Body of pancreas (tissue), 4 donors: ENCODE results near the gene TRAIP. TPM values are rescaled to one million over a fixed set of nuclear protein-coding genes. Genes with fewer than 3 reads are reported as not detected.

Source experiments
- ATAC-seq: fragments of 150-250 bp; one replicate; pipeline ENCODE4 v1.9.1; 2016
- DNase-seq, 4 donors: peaks; one replicate each; pipeline ENCODE4 v3.0.0-alpha.2; 2019
- H3K27ac ChIP-seq, 4 donors: fragments of 200-600 bp; sonication (generic); 1 replicate in 3 of 4; 2 replicates in 1 of 4; pipeline versions ENCODE4 v1.5.1 to v1.6.1; 2016 to 2019; ENCODE audit warnings: mild to moderate bottlenecking in 1 of 4, mixed read lengths in 1 of 4, moderate library complexity in 1 of 4
- H3K27me3 ChIP-seq, 2 donors: fragments of 200-600 bp; sonication (generic); one replicate each; pipeline ENCODE4 v1.6.0; 2016; ENCODE audit warnings: mild to moderate bottlenecking in 1 of 2
- H3K36me3 ChIP-seq, 2 donors: fragments of 200-600 bp; sonication (generic); replicated peaks in 1 of 2; 2 replicates each; pipeline ENCODE4 v1.5.1; 2016; ENCODE audit warnings: low read depth in 2 of 2; ENCODE audit not compliant: insufficient read depth in 1 of 2
- H3K4me1 ChIP-seq: fragments of 200-600 bp; sonication (generic); one replicate; pipeline ENCODE4 v1.6.0; 2016
- H3K4me3 ChIP-seq, 2 donors: fragments of 200-600 bp; sonication (generic); 1 replicate in 1 of 2; 2 replicates in 1 of 2; pipeline ENCODE4 v1.5.1; 2016 to 2019
- H3K9me3 ChIP-seq, 3 donors: fragments of 200-600 bp; sonication (generic); 1 replicate in 2 of 3; 2 replicates in 1 of 3; pipeline ENCODE4 v1.5.1; 2016
- POLR2A ChIP-seq, 3 donors: fragments of 450-650 bp; IDR thresholded peaks; one replicate each; pipeline ENCODE4 v1.6.1; 2016; ENCODE audit warnings: antibody characterized with exemption in 3 of 3, mild to moderate bottlenecking in 2 of 3
- WGBS, 2 donors: methylation state at CpG; one replicate each; pipeline ENCODE4 v1.1.5; 2017; 5-methylcytosine and 5-hydroxymethylcytosine counted together
- intact Hi-C: fragments of 100-400 bp; cut with DNase I; formaldehyde crosslinking; loops from one replicate; pipeline ENCODE4 v1.15.1; 2023
- total RNA-seq, 2 donors: library from RNA; depleted of rRNA; stranded (reverse); fragments of >200 nt; gene quantifications; one replicate each; pipeline ENCODE4 v1.1.0, GENCODE V29; 2016
- TF ChIP-seq, protein P1 (sequence below), 7 experiments: fragments of 450-650 bp in 4 of 7; fragments of 200-600 bp in 3 of 7; sonication (generic) in 3 of 7; IDR thresholded peaks; one replicate each; pipeline ENCODE4 v1.5.1; 2016 to 2019; ENCODE audit warnings: antibody characterized with exemption in 7 of 7

Gene TRAIP
- total RNA-seq, 2 donors from 2014 or later = 1.8 to 3.6 TPM

DNA sequence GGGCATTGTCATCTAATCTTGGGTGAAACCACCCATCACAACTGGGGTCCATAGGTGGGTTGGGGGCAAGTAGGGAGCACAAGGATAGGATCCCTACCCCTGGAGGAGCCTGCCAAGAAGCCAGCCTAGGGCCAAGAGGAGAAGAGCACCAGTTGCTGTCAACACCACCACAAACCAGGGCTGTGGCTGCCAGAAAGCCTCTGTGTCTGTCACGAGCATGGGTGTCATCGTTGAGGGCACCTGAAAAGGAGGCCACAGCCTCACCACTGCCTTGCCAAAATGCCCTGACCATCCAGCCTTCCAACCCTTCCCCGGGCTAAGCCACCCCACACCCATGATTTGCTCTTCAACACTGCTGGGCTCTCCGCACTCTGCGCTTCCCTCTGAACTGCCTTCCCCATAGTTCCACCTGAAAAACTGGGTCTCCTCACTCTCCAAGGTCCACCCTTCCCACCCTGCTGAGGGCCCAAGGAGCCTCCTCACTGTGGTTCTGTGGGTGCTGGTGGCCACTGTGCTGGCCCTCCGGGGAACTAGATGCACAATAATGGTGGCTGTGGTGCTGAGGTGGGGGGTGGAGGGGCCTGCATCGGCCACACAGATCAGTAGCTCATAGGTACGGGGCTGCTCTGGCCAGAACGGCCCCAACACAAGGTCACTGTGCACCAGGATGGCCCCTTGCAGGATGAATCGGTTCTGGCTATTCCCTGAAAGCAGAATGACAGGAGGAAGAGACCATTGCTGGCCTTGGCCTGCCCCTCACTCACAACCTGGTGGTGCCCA, 63.8 kb downstream of the TRAIP start:
- DNase-seq = no peak

DNA sequence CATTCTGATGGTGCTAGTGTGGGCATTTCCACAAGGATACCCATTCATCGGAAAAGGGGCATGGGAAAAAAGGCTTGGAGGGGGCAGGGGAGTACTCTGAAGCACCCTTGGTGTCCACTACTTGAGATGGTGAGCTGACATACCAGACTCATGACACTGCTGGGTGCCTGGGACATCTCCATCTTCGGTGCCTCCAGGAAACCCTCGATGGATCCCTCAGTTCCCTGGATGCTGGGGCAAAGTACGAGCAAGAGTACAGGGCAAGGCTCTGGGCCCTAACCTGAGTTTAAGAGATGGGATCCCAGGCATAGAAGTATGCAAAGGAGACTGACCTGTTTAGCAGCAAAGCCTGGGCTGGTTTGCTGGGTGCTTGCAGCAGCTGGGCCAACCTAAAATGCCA, 64.8 kb downstream of the TRAIP start:
- Histone ChIP-seq H3K36me3 (no peaks in the 10 kb centered on the region), H3K4me1 (peaks cover 8% of the 10 kb centered on the region), H3K27ac (no peak overlapping the region), H3K4me3 (no peak overlapping the region), H3K9me3 (no peaks in the 10 kb centered on the region), H3K27me3 (no peaks in the 10 kb centered on the region)
- intact Hi-C loops = no loop called here
- no peak for DNase-seq
- 77 to 83% methylated on average over 4 of the region's 4 CpGs for WGBS, 2 donors
- ATAC-seq = no peak
- TF ChIP-seq, protein P1, sequence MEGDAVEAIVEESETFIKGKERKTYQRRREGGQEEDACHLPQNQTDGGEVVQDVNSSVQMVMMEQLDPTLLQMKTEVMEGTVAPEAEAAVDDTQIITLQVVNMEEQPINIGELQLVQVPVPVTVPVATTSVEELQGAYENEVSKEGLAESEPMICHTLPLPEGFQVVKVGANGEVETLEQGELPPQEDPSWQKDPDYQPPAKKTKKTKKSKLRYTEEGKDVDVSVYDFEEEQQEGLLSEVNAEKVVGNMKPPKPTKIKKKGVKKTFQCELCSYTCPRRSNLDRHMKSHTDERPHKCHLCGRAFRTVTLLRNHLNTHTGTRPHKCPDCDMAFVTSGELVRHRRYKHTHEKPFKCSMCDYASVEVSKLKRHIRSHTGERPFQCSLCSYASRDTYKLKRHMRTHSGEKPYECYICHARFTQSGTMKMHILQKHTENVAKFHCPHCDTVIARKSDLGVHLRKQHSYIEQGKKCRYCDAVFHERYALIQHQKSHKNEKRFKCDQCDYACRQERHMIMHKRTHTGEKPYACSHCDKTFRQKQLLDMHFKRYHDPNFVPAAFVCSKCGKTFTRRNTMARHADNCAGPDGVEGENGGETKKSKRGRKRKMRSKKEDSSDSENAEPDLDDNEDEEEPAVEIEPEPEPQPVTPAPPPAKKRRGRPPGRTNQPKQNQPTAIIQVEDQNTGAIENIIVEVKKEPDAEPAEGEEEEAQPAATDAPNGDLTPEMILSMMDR (IDR thresholded peaks at IDR 0.05) = no peak
- no peak for TF ChIP-seq POLR2A (IDR thresholded peaks at IDR 0.05)

More for the DNA sequence above, 63.8 kb downstream of the TRAIP start:
- no peak for ATAC-seq
- intact Hi-C loops = no loop called here
- 78 to 81% methylated on average over 6 to 10 of the region's 10 CpGs for WGBS, 2 donors
- Histone ChIP-seq H3K4me1 (no peaks in the 10 kb centered on the region), H3K4me3 (no peak overlapping the region), H3K27me3 (no peaks in the 10 kb centered on the region), H3K36me3 (no peaks in the 10 kb centered on the region), H3K27ac (no peak overlapping the region), H3K9me3 (no peaks in the 10 kb centered on the region)
- no peak for TF ChIP-seq POLR2A (IDR thresholded peaks at IDR 0.05)
- TF ChIP-seq, protein P1 (IDR thresholded peaks at IDR 0.05) = no peak

DNA sequence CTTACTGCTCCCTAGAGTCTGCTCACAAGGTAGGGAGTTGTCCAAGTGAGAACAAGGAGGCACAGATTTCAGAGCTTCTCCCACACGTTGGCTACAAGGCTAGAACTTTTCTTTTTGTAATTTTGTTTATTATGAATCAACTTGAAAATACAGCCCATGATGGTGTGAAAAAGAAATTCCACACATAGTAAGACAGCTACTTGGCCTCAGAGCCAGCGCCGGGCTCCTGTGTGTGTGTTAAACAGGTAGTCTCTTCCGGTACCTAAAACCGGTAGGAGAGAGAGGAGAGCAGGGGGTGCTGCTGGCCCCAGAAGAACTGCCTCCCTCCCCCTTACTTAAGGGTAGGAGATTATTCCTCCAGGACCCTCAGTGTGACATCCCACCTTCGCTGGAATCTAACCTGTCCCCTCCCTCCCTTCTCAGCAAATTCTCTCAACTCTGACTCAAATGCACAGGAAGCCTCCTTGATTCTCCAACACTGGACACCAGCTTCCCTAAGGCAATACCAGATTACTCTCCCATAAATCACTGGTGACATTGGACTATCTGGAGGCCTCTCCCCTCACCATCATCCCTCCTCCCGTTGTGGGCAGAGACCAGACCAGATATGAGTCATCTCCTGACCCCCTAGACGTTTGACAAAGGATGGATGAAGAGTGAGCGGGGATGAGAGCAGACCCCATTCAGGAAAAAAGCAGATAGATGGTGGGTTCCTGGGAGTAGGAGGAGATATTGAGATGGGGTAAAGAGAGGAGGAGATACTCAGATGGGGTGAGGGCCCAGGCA, 65.5 kb downstream of the TRAIP start:
- intact Hi-C loops = no loop called here
- no peaks in the 10 kb centered on the region for H3K9me3 ChIP-seq
- H3K27ac ChIP-seq = no peak overlapping the region
- DNase-seq = no peak
- TF ChIP-seq POLR2A (IDR thresholded peaks at IDR 0.05) = no peak
- TF ChIP-seq, protein P1 (IDR thresholded peaks at IDR 0.05) = no peak
- no peak overlapping the region for H3K4me3 ChIP-seq
- peaks cover 9% of the 10 kb centered on the region for H3K4me1 ChIP-seq
- H3K27me3 ChIP-seq = no peaks in the 10 kb centered on the region
- 61 to 71% methylated on average over 9 of the region's 9 CpGs for WGBS, 2 donors
- ATAC-seq = no peak
- H3K36me3 ChIP-seq = no peaks in the 10 kb centered on the region

DNA sequence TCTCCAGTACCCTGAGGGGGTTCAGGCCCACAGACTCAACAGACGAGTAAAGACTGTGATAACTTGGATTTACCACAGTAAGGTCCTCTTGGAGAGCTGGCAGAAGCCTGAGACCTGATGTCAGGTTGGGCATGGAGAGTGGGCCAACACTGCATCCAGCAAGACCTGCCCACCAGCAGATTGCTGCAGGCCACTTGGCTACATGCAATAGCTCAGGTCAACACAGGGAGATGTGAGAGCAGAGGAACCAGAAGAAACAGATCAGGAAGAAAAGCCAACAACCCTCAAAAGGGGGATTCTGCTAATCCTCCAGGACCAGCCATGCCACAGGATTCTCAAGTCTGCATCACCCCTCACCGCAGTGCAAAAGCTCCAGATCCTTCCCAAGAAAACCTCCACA, 68.3 kb downstream of the TRAIP start:
- DNase-seq (no peak), ATAC-seq (no peak)
- TF ChIP-seq, protein P1 (IDR thresholded peaks at IDR 0.05) = no peak
- TF ChIP-seq POLR2A (IDR thresholded peaks at IDR 0.05) = no peak
- H3K36me3 ChIP-seq = no peaks in the 10 kb centered on the region
- no peaks in the 10 kb centered on the region for H3K9me3 ChIP-seq
- no peak overlapping the region for H3K4me3 ChIP-seq
- intact Hi-C loops = no loop called here
- H3K27ac ChIP-seq = no peak overlapping the region
- peaks cover 33% of the 10 kb centered on the region for H3K4me1 ChIP-seq
- WGBS, 2 donors = 88 to 100% methylated on average over 2 of the region's 2 CpGs
- H3K27me3 ChIP-seq = no peaks in the 10 kb centered on the region
